Activated naive CD4-positive, alpha-beta T cell treated with anti-CD3 and anti-CD28 coated beads, Interleukin-2, amount 50 U/mL, for 24 hours (primary cell): ENCODE measurements around the gene ARID5B.
"Not testable (repeated sequence)": the region's sequence is repeated elsewhere in the genome, so short reads cannot be mapped to it uniquely, and the experiment has no call there.

Experiments used
- H3K27ac Mint-ChIP-seq: one replicate; pipeline ENCODE4 v1.8.0; 2021; ENCODE audit warnings: mild to moderate bottlenecking, mixed read lengths
- H3K27me3 Mint-ChIP-seq: one replicate; pipeline ENCODE4 v1.8.0; 2021; ENCODE audit warnings: mixed read lengths
- H3K36me3 Mint-ChIP-seq: one replicate; pipeline ENCODE4 v1.8.0; 2021; ENCODE audit warnings: mixed read lengths
- H3K4me1 Mint-ChIP-seq: one replicate; pipeline ENCODE4 v1.8.0; 2021; ENCODE audit warnings: mixed read lengths
- H3K4me3 Mint-ChIP-seq: one replicate; pipeline ENCODE4 v1.8.0; 2021; ENCODE audit warnings: mild to moderate bottlenecking, mixed read lengths
- H3K9me3 Mint-ChIP-seq: one replicate; pipeline ENCODE4 v1.8.0; 2021; ENCODE audit warnings: mixed read lengths

The ARID5B gene

DNA sequence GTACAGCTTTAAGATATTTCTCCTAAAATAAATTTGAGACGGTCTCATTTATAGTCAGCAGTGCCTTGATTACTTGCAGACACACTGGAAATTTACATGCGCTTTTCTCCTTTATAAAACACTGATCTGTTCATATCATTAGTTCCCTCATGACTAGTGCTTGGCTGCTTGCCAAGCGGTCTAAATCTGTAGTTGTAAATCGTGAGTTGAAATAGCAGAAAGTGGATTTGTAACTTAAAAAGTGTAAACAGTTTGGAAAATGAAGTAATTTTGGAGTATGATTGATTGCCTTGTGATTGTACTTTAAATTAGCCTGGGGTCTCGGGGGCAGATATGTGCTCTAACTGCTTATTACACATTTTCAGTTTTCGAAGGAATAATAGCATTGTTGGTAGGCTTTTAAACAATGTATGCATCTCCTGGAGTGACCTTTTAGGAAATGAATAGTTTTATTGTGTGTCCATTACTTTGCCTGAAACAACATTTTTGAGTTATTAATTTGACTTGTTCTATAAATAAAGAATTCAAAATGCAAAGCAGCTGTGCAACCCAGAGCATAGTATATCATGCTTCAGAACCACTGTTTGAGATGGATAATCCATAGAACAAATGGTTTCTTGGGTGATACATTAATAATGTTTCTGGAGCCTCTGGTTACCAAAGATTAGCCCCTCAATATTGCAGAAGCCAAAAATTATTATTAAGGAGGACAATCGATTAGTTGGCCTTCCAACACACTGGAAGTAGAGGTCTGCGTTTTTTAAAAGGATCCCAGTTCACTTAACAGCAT is 73.3 kb downstream of the ARID5B start:
- H3K9me3 Mint-ChIP-seq: no peaks in the 10 kb centered on the region
- peaks cover 55% of the 10 kb centered on the region for H3K4me1 Mint-ChIP-seq
- no peaks in the 10 kb centered on the region for H3K27me3 Mint-ChIP-seq
- peak overlapping the region; percentile 68 for H3K27ac Mint-ChIP-seq
- peaks cover 32% of the 10 kb centered on the region for H3K36me3 Mint-ChIP-seq
- H3K4me3 Mint-ChIP-seq: no peak overlapping the region

GRCh38 chr10:61975391-61975932 is 74.0 kb downstream of the ARID5B start:
- Mint-ChIP-seq H3K4me3 (no peak overlapping the region), H3K27me3 (no peaks in the 10 kb centered on the region), H3K4me1 (peaks cover 53% of the 10 kb centered on the region), H3K36me3 (peaks cover 30% of the 10 kb centered on the region), H3K27ac (no peak overlapping the region), H3K9me3 (no peaks in the 10 kb centered on the region)

GRCh38 chr10:61976951-61977721 is 75.6 kb downstream of the ARID5B start:
- Mint-ChIP-seq H3K4me1 (peaks cover 60% of the 10 kb centered on the region), H3K27ac (peak overlapping the region; percentile 65), H3K36me3 (peaks cover 28% of the 10 kb centered on the region)
- not testable (repeated sequence) for H3K4me3 Mint-ChIP-seq, H3K27me3 Mint-ChIP-seq, H3K9me3 Mint-ChIP-seq

- H3K36me3 Mint-ChIP-seq: peaks cover 20% of the 10 kb centered on the region
- H3K4me3 Mint-ChIP-seq: no peak overlapping the region
- H3K27me3 Mint-ChIP-seq: no peaks in the 10 kb centered on the region
- H3K4me1 Mint-ChIP-seq: peaks cover 64% of the 10 kb centered on the region
- no peaks in the 10 kb centered on the region for H3K9me3 Mint-ChIP-seq
- peak overlapping the region; percentile 35 for H3K27ac Mint-ChIP-seq
Observed at GRCh38 chr10:61978965-61979364, 77.5 kb downstream of the ARID5B start.

DNA sequence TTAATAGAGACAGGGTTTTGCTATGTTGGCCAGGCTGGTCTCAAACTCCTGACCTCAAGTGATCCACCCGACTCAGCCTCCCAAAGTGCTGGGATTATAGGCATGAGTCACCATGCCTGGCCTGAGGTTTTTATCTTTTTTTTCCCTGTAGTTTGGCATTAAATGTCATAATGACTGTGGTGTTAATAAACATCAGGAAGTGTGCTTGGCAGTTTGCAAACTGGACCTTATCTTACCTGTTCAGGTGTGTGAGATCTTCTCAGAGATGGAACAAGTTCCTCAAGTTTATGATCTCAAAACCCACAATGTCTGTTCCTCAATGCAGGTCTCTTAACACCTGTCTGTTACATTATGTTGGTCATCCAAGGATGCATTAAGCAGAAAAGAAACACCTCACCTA is 80.0 kb downstream of the ARID5B start:
- H3K4me3 Mint-ChIP-seq: no peak overlapping the region
- H3K36me3 Mint-ChIP-seq: peaks cover 20% of the 10 kb centered on the region
- H3K27ac Mint-ChIP-seq: peak overlapping the region; percentile 74
- peaks cover 74% of the 10 kb centered on the region for H3K4me1 Mint-ChIP-seq
- peaks cover 8% of the 10 kb centered on the region for H3K9me3 Mint-ChIP-seq
- H3K27me3 Mint-ChIP-seq: no peaks in the 10 kb centered on the region

GRCh38 chr10:61983255-61983654 is 81.8 kb downstream of the ARID5B start:
- Mint-ChIP-seq H3K36me3 (peaks cover 20% of the 10 kb centered on the region), H3K27ac (peak overlapping the region; percentile 59), H3K4me3 (no peak overlapping the region), H3K4me1 (peaks cover 92% of the 10 kb centered on the region), H3K9me3 (peaks cover 10% of the 10 kb centered on the region), H3K27me3 (no peaks in the 10 kb centered on the region)

DNA sequence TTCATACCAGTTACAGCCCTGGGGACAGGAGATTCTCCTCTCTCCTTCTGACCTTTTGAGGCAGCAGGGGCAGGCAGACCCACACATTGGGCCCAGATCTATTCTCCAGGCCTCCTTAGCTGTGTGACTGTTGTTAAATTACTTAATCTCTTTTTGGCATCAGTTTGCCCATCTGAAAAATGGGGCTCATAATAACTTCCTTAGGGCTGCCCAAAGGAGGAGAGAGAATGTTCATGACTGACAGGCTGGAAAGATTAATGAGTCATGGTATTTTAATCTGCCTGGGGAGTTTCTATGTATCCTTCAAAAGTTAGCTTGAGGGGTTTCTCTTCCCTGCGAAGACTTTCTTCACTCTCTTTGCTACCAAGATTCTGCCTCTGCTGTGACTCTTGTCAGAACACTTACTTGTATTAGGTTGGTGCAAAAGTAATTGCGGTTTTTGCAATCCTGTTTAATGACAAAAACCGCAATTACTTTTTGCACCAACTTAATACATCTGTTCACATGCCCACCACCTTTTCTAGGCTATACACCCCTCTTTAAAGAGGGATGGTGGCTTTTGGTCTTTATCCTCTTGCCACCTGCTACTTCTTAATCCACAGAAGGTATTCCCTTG is 83.4 kb downstream of the ARID5B start:
- Mint-ChIP-seq H3K9me3 (peaks cover 10% of the 10 kb centered on the region), H3K4me1 (peaks cover 86% of the 10 kb centered on the region), H3K27ac (peak overlapping the region; percentile 98), H3K4me3 (no peak overlapping the region), H3K36me3 (peaks cover 19% of the 10 kb centered on the region), H3K27me3 (no peaks in the 10 kb centered on the region)

DNA sequence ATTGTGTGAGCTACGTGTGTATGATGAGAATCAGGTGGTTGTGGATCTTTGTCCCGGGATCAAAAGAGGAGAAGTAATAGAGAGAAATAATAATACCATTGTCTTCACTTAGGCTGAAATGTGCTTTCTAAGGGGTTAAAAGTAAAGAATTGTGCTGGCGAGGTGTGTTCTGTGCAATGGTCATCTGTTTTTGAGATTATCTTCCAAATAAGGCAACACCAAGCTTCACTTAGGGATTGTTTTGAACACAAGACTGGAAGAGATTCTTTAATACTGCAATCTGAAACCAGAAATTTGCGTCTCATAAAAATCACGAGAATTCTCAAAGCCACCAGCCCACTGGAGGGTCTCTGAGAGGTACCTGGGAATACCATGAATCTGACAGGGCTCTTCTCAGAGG is 84.2 kb downstream of the ARID5B start:
- Mint-ChIP-seq H3K4me3 (peak overlapping the region; percentile 55), H3K36me3 (peaks cover 21% of the 10 kb centered on the region), H3K9me3 (peaks cover 10% of the 10 kb centered on the region), H3K4me1 (peaks cover 86% of the 10 kb centered on the region), H3K27me3 (no peaks in the 10 kb centered on the region), H3K27ac (peak overlapping the region; percentile 98)

DNA sequence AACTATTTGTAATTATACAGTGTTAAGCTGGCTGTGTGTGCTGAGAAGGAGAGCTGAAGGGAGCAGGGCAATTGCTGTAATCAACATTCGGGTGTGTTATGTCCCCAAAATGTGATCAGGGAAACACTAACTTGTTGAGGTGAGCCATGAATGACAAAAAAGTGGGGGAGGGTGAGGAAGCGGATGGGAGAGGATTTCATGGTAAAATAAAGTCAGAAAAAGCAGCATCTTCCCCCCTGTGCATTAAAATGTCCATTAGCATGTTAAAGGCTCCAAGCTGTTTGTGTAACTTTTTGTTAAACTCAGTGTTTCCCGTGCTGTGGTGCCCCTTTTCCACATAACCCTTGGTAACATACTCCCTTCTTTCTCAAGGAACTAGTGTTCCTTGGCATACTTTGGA is 84.9 kb downstream of the ARID5B start:
- peaks cover 28% of the 10 kb centered on the region for H3K36me3 Mint-ChIP-seq

DNA sequence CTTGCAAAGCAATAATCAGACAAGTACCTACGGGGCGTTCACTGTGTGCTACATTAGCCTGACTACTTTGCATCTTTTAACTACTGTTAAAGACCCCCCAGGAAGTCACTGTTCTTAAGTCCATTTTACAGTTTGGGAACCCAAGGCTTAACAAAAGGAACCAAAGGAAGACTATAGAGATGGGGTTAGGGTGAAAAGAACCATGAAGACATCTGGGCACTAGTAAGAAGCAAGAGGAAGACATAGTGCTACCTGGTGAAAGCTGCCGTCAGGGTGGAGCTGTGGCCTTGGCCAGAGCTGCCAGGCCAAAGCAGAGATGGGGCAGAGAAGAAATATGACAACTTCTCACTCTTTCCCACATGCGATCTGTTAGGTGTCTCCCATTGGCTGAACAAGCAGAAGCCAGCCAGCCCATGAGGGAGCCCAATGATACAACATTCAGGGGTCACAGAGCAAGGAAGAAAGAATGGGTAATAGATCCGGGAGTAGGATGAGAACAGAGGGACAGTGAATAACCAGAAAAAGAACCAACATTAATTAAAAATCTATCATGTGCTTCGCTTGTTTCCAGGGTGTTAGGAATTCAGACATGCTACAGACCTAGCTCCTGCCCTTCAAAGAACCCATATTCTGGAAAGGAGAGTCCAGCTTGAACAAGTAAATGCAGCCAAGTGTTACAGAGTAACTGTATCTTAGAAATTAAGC is 85.4 kb downstream of the ARID5B start:
- peaks cover 10% of the 10 kb centered on the region for H3K9me3 Mint-ChIP-seq
- H3K27ac Mint-ChIP-seq: peak overlapping the region; percentile 98
- peaks cover 25% of the 10 kb centered on the region for H3K36me3 Mint-ChIP-seq
- peaks cover 86% of the 10 kb centered on the region for H3K4me1 Mint-ChIP-seq
- H3K27me3 Mint-ChIP-seq: no peaks in the 10 kb centered on the region
- H3K4me3 Mint-ChIP-seq: peak overlapping the region; percentile 66

More for the DNA sequence above, 84.9 kb downstream of the ARID5B start:
- Mint-ChIP-seq H3K9me3 (peaks cover 10% of the 10 kb centered on the region), H3K27me3 (no peaks in the 10 kb centered on the region), H3K4me3 (peak overlapping the region; percentile 42), H3K4me1 (peaks cover 87% of the 10 kb centered on the region), H3K27ac (peak overlapping the region; percentile 98)

GRCh38 chr10:61987537-61987936 is 86.0 kb downstream of the ARID5B start:
- H3K4me1 Mint-ChIP-seq: peaks cover 86% of the 10 kb centered on the region
- peak overlapping the region; percentile 28 for H3K4me3 Mint-ChIP-seq
- peaks cover 10% of the 10 kb centered on the region for H3K9me3 Mint-ChIP-seq
- no peaks in the 10 kb centered on the region for H3K27me3 Mint-ChIP-seq
- peak overlapping the region; percentile 98 for H3K27ac Mint-ChIP-seq
- peaks cover 28% of the 10 kb centered on the region for H3K36me3 Mint-ChIP-seq

GRCh38 chr10:61987951-61988379 is 86.5 kb downstream of the ARID5B start:
- H3K9me3 Mint-ChIP-seq: peaks cover 10% of the 10 kb centered on the region
- no peaks in the 10 kb centered on the region for H3K27me3 Mint-ChIP-seq
- peaks cover 86% of the 10 kb centered on the region for H3K4me1 Mint-ChIP-seq
- peak overlapping the region; percentile 98 for H3K27ac Mint-ChIP-seq
- peak overlapping the region; percentile 70 for H3K4me3 Mint-ChIP-seq
- H3K36me3 Mint-ChIP-seq: peaks cover 30% of the 10 kb centered on the region

GRCh38 chr10:61989995-61990760 is 88.7 kb downstream of the ARID5B start:
- peak overlapping the region; percentile 100 for H3K27ac Mint-ChIP-seq
- no peak overlapping the region for H3K4me3 Mint-ChIP-seq
- H3K27me3 Mint-ChIP-seq: no peaks in the 10 kb centered on the region
- H3K4me1 Mint-ChIP-seq: peaks cover 90% of the 10 kb centered on the region
- peaks cover 10% of the 10 kb centered on the region for H3K9me3 Mint-ChIP-seq
- H3K36me3 Mint-ChIP-seq: peaks cover 31% of the 10 kb centered on the region

GRCh38 chr10:61990761-61991135 is 89.2 kb downstream of the ARID5B start:
- Mint-ChIP-seq H3K4me1 (peaks cover 90% of the 10 kb centered on the region), H3K36me3 (peaks cover 28% of the 10 kb centered on the region), H3K4me3 (peak overlapping the region; percentile 53), H3K27me3 (no peaks in the 10 kb centered on the region), H3K9me3 (peaks cover 6% of the 10 kb centered on the region), H3K27ac (peak overlapping the region; percentile 100)
